WTC11 (cell line): Measurements from ENCODE around the gene IFRD2.

ENCODE experiments used
- ATF3 ChIP-seq: sonication (generic); formaldehyde crosslinking; conservative IDR thresholded peaks from 2 replicates; pipeline ENCODE4 v1.8.1; 2022; ENCODE audit warnings: mild to moderate bottlenecking, missing genetic modification reagents
- CTCF ChIP-seq: fragments of 200-600 bp; IDR thresholded peaks from 2 replicates; pipeline ENCODE4 v1.8.0; 2022; ENCODE audit warnings: antibody characterized with exemption
- HMGXB4 ChIP-seq: sonication (generic); formaldehyde crosslinking; IDR thresholded peaks from 2 replicates; pipeline ENCODE4 v1.8.1; 2023; ENCODE audit warnings: mild to moderate bottlenecking, moderate library complexity, missing genetic modification reagents
- JAZF1 ChIP-seq: fragments of 250-450 bp; sonication (Bioruptor Pico); IDR thresholded peaks from 2 replicates; pipeline ENCODE4 v1.9.0; 2021; ENCODE audit warnings: moderate library complexity, mild to moderate bottlenecking, inconsistent platforms
- JUN ChIP-seq: sonication (generic); formaldehyde crosslinking; IDR thresholded peaks from 2 replicates; pipeline ENCODE4 v1.8.0; 2023; ENCODE audit warnings: mild to moderate bottlenecking, missing genetic modification reagents
- NR1H2 ChIP-seq: sonication (generic); formaldehyde crosslinking; IDR thresholded peaks from 2 replicates; pipeline ENCODE4 v1.9.0; 2021; ENCODE audit warnings: mild to moderate bottlenecking, moderate library complexity, missing genetic modification reagents
- USF1 ChIP-seq: sonication (generic); formaldehyde crosslinking; IDR thresholded peaks from 2 replicates; pipeline ENCODE4 v1.8.0; 2022; ENCODE audit warnings: mild to moderate bottlenecking, missing genetic modification reagents
- USF2 ChIP-seq: sonication (generic); formaldehyde crosslinking; IDR thresholded peaks from 2 replicates; pipeline ENCODE4 v1.8.1; 2023; ENCODE audit warnings: mild to moderate bottlenecking, missing genetic modification reagents, moderate library complexity
- ZBTB21 ChIP-seq: sonication (generic); formaldehyde crosslinking; IDR thresholded peaks from 2 replicates; pipeline ENCODE4 v1.8.1; 2023; ENCODE audit warnings: mild to moderate bottlenecking, missing genetic modification reagents, borderline replicate concordance
- ZMAT4 ChIP-seq: fragments of 250-450 bp; sonication (Bioruptor Pico); IDR thresholded peaks from 2 replicates; pipeline ENCODE4 v1.9.0; 2021; ENCODE audit warnings: mild to moderate bottlenecking
- ZNF423 ChIP-seq: fragments of 250-450 bp; sonication (Bioruptor Pico); IDR thresholded peaks from 2 replicates; pipeline ENCODE4 v2.1.2; 2022; ENCODE audit warnings: mild to moderate bottlenecking, moderate library complexity
- TF ChIP-seq, protein P1 (sequence below): sonication (generic); formaldehyde crosslinking; IDR thresholded peaks from 2 replicates; pipeline ENCODE4 v1.8.0; 2022; ENCODE audit warnings: mild to moderate bottlenecking, missing genetic modification reagents
- TF ChIP-seq, protein P2 (sequence below): sonication (generic); formaldehyde crosslinking; IDR thresholded peaks from 2 replicates; pipeline ENCODE4 v1.8.0; 2022; ENCODE audit warnings: mild to moderate bottlenecking, missing genetic modification reagents

DNA sequence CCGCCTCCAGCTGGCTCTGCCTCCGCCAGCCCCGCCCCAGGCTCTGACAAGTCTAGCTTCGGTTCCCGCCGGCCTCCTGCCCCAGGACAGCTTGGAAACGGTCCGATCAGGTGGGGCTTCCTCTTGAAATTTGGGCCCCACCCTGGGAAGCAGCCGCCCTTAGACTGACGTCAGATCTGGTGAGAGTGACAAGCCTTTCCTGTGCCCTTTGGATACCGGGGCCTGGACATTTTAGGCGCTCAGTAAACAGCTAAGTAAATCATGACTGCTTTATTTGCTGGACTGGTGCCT is 7.4 kb upstream of the IFRD2 start:
- no peak for TF ChIP-seq ZNF423 (CRISPR knock-in tag)
- no peak for TF ChIP-seq CTCF
- TF ChIP-seq, protein P1, sequence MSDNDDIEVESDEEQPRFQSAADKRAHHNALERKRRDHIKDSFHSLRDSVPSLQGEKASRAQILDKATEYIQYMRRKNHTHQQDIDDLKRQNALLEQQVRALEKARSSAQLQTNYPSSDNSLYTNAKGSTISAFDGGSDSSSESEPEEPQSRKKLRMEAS (CRISPR knock-in tag): no peak
- no peak for TF ChIP-seq NR1H2
- TF ChIP-seq ZMAT4: no peak
- no peak for TF ChIP-seq JAZF1 (CRISPR knock-in tag)
- TF ChIP-seq ATF3 (CRISPR knock-in tag): no peak
- TF ChIP-seq HMGXB4: no peak
- TF ChIP-seq USF1 (CRISPR knock-in tag): no peak
- TF ChIP-seq ZBTB21 (CRISPR knock-in tag): no peak
- no peak for TF ChIP-seq USF2
- TF ChIP-seq, protein P2, sequence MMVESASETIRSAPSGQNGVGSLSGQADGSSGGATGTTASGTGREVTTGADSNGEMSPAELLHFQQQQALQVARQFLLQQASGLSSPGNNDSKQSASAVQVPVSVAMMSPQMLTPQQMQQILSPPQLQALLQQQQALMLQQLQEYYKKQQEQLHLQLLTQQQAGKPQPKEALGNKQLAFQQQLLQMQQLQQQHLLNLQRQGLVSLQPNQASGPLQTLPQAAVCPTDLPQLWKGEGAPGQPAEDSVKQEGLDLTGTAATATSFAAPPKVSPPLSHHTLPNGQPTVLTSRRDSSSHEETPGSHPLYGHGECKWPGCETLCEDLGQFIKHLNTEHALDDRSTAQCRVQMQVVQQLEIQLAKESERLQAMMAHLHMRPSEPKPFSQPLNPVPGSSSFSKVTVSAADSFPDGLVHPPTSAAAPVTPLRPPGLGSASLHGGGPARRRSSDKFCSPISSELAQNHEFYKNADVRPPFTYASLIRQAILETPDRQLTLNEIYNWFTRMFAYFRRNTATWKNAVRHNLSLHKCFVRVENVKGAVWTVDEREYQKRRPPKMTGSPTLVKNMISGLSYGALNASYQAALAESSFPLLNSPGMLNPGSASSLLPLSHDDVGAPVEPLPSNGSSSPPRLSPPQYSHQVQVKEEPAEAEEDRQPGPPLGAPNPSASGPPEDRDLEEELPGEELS (CRISPR knock-in tag): no peak
- TF ChIP-seq JUN (CRISPR knock-in tag): no peak
